Measurements from ENCODE around the gene PSMC5.
"Not testable (repeated sequence)": the region's sequence is repeated elsewhere in the genome, so short reads cannot be mapped to it uniquely, and the experiment has no call there.

The PSMC5 gene

GRCh38 chr17:63871646-63872365 lies 44.6 kb downstream of the PSMC5 start:
- DNase-seq (ENCODE audit: low read depth), result not testable (repeated sequence)

DNA sequence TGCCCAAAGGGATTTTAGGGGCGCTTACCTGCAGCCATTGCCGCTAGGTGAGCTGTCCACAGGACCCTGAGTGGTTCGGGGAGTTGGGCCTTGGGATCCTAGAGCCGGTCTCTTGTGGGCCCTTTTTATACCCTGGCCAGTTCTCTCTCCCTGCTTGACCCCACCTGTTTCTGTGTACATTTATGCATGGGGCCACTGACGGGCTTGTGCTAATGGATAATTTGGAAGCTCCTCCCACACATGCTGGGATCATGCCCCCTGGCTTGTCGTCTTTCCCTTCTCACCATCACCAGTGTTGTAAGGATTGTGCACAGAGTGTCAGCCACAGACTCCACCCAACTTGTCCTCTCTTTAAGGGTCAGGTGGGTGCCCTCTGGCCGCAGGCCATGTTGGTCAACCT lies 46.3 kb downstream of the PSMC5 start, which contains the start of gene CSH2:
Gene CSH2, minus strand, starts transcription at position 101 of the 400 bp plus-strand sequence. Its CDS starts 63 bp downstream, at position 38.
- DNase-seq (ENCODE audit: low read depth), result not testable (repeated sequence)

DNA sequence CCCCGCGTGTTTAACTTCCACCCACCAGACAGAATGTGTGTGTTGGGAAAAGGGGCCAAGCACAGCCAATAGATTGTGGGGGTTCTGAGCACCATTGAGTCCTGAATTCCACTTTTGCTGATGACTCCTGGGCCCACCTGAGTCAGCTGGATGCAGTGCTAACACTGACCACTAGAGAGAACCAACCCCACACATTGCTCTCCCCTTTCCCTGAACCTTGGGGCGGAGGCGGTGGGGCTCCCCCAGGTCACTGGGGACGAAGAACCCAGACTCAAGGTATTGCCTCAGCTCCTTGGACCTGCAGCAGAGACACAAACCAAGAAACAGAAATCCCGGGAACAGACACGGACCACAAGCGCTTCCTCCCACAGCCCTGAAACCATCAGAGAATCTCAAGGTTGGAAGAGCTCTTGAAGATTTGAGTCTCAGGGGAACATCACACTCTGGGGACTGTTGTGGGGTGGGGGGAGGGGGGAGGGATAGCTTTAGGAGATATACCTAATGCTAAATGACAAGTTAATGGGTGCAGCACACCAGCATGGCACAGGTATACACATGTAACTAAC lies 46.9 kb downstream of the PSMC5 start:
- DNase-seq (ENCODE audit: low read depth), result not testable (repeated sequence)

DNA sequence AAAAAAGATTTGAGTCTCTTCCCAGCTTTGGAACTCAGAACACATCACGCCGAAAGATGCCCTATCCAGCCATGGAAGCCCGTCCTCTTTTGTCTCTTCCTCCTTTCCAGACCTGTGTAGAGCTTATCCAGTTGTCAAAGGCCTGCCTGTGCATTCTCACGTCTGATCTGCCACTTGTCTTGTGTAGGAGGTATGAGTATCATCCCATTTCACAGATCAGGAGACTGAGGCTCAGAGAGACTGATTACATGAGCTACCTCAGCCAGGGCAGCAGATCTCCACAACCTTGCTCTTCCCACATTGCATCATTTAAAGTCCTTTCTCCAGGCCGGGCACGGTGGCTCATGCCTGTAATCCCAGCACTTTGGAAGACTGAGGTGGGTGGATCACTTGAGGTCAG lies 47.5 kb downstream of the PSMC5 start:
- not testable (repeated sequence) for DNase-seq (ENCODE audit: low read depth)

DNA sequence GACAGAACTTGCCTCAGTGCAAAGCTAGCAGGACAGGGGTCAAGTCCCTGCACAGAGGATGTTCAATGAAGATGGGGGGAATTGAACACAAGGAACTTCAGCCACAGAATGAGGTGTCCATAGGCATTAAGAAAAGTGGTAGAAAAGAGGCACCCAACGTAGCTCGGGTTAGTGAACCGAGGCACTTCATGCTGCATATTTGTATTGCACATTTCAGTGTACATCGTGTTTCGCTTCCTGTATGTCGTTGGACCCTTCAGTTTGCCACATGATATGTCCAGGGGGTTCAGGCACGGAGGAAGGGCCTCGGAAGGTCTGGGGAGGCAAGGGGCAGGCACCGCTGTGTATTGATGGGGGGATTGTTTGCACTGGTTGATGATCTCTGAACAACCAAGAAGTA lies 51.2 kb downstream of the PSMC5 start:
- DNase-seq (ENCODE audit: low read depth), result not testable (repeated sequence)

DNA sequence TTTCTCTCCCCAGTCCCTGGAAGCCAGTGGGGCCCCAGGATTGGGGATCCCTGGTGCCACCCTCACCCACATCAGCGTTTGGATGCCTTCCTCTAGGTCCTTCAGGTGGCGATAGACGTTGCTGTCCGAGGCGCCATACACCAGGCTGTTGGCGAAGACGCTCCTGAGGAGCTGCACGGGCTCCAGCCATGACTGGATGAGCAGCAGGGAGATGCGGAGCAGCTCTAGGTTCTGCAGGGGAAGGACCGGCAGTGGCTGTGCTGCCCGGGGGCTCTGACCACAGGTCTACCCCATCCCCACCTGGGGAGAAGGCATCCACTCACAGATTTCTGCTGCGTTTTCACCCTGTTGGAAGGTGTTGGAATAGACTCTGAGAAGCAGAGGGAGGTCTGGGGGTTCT lies 53.5 kb downstream of the PSMC5 start:
- no peak for DNase-seq (ENCODE audit: low read depth)

GRCh38 chr17:63881337-63881736 lies 54.1 kb downstream of the PSMC5 start:
- not testable (repeated sequence) for DNase-seq (ENCODE audit: low read depth)

All from fibroblast of the conjunctiva (primary cell).